Measurements from ENCODE around the gene THYN1. TPM values are rescaled to one million over a fixed set of nuclear protein-coding genes. Genes with fewer than 3 reads are reported as not detected.

THYN1 gene
- total RNA-seq, 2 donors from 2014 or later, result 17.8 to 25.7 TPM

DNA sequence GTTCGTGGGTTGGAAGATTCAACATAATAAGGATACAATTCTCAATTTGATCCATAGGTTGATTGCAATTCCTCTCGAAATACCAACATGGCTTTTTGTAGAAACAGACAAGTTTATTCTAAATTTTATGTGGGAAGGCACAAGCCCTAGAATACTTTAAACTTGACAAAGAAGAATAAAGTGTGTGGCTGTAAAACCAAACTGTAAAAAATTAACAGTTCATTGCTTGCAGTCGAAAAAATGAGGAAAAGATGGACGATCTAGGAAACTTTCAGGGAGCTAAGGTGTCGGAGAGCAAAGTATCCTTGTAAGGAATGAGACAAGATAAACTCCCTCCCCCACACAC, 22.0 kb upstream of the THYN1 start:
- Histone ChIP-seq H3K4me3 (no peak overlapping the region), H3K4me1 (peaks cover 17% of the 10 kb centered on the region), H3K27ac (no peak overlapping the region), H3K9me3 (no peaks in the 10 kb centered on the region), H3K27me3 (peaks cover 0 to 30% of the 10 kb centered on the region in 2 donors), H3K36me3 (replicated peaks in 1 of 2; ENCODE audit: insufficient read depth in 1 of 2, low read depth in 2 of 2) (no peaks in the 10 kb centered on the region)
- 24 to 29% methylated on average over 5 of the region's 5 CpGs for WGBS, 2 donors
- DNase-seq, result no peak
- intact Hi-C loops (cut with DNase I), result no loop called here
- TF ChIP-seq, protein P1, sequence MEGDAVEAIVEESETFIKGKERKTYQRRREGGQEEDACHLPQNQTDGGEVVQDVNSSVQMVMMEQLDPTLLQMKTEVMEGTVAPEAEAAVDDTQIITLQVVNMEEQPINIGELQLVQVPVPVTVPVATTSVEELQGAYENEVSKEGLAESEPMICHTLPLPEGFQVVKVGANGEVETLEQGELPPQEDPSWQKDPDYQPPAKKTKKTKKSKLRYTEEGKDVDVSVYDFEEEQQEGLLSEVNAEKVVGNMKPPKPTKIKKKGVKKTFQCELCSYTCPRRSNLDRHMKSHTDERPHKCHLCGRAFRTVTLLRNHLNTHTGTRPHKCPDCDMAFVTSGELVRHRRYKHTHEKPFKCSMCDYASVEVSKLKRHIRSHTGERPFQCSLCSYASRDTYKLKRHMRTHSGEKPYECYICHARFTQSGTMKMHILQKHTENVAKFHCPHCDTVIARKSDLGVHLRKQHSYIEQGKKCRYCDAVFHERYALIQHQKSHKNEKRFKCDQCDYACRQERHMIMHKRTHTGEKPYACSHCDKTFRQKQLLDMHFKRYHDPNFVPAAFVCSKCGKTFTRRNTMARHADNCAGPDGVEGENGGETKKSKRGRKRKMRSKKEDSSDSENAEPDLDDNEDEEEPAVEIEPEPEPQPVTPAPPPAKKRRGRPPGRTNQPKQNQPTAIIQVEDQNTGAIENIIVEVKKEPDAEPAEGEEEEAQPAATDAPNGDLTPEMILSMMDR (IDR thresholded peaks at IDR 0.05), result no peak
- no peak for TF ChIP-seq POLR2A (IDR thresholded peaks at IDR 0.05)
- no peak for ATAC-seq

DNA sequence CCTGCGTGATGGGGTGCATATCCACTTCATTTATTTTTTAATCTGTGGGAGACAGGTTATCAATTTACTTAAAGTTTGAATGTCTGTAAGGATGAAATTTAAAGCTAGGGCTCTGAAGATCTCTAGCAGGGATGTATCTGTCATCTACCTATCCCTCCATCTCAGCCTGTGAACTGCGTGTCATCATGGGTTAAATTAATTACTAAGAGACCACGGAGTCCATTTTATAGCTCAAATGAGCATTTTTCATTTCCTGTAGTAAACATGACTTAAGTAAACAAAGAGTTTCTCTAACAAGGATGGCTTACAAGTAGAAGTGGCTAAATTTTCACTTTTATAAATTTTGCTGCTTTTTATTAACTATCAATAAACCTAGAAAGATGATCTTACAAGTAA, 20.2 kb upstream of the THYN1 start:
- no peak overlapping the region for H3K27ac ChIP-seq
- intact Hi-C loops (cut with DNase I), result no loop called here
- no peaks in the 10 kb centered on the region for H3K9me3 ChIP-seq
- H3K4me1 ChIP-seq, result peaks cover 17% of the 10 kb centered on the region
- no peak overlapping the region for H3K4me3 ChIP-seq
- H3K36me3 ChIP-seq (replicated peaks in 1 of 2; ENCODE audit: insufficient read depth in 1 of 2, low read depth in 2 of 2), result no peaks in the 10 kb centered on the region
- WGBS, 2 donors, result 30 to 39% methylated on average over 3 of the region's 3 CpGs
- TF ChIP-seq, protein P1 (IDR thresholded peaks at IDR 0.05), result no peak
- no peak for TF ChIP-seq POLR2A (IDR thresholded peaks at IDR 0.05)
- DNase-seq (no peak), ATAC-seq (no peak)
- H3K27me3 ChIP-seq, result peaks cover 0 to 30% of the 10 kb centered on the region in 2 donors

GRCh38 chr11:134272381-134273316, 19.5 kb upstream of the THYN1 start:
- intact Hi-C loops (cut with DNase I), result no loop called here
- DNase-seq, result no peak

DNA sequence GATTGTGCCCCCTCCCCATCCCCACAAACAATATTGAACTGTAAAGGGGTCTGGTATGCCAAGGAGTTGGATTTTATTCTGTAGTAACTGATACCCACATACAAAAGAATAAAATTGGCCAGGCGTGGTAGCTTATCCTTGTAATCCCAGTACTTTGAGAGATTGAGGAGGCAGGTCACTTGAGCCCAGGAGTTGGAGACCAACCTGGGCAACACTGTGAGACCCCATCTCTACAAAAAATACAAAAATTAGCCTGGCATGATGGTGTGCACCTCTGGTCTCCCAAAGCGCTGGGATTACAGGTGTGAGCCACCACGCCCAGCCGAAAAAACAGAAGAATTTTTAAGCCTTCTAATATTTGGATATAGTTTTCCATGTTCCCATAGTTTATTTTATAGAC, 18.8 kb upstream of the THYN1 start:
- no peak overlapping the region for H3K4me3 ChIP-seq
- H3K9me3 ChIP-seq, result no peaks in the 10 kb centered on the region
- WGBS, 2 donors, result 84 to 87% methylated on average over 4 of the region's 4 CpGs
- H3K4me1 ChIP-seq, result peaks cover 16% of the 10 kb centered on the region
- intact Hi-C loops (cut with DNase I), result no loop called here
- H3K27ac ChIP-seq, result no peak overlapping the region
- ATAC-seq (no peak), DNase-seq (no peak)
- no peaks in the 10 kb centered on the region for H3K36me3 ChIP-seq (replicated peaks in 1 of 2; ENCODE audit: insufficient read depth in 1 of 2, low read depth in 2 of 2)
- peaks cover 0 to 24% of the 10 kb centered on the region in 2 donors for H3K27me3 ChIP-seq
- TF ChIP-seq, protein P1 (IDR thresholded peaks at IDR 0.05), result no peak
- TF ChIP-seq POLR2A (IDR thresholded peaks at IDR 0.05), result no peak

More at GRCh38 chr11:134272381-134273316, 19.5 kb upstream of the THYN1 start:
- peaks cover 17% of the 10 kb centered on the region for H3K4me1 ChIP-seq
- H3K27ac ChIP-seq, result no peak overlapping the region
- H3K36me3 ChIP-seq (replicated peaks in 1 of 2; ENCODE audit: insufficient read depth in 1 of 2, low read depth in 2 of 2), result no peaks in the 10 kb centered on the region
- no peaks in the 10 kb centered on the region for H3K9me3 ChIP-seq
- WGBS, 2 donors, result 33 to 34% methylated on average over 18 of the region's 18 CpGs
- no peak for ATAC-seq
- H3K27me3 ChIP-seq, result peaks cover 0 to 28% of the 10 kb centered on the region in 2 donors
- TF ChIP-seq, protein P1 (IDR thresholded peaks at IDR 0.05), result no peak
- TF ChIP-seq POLR2A (IDR thresholded peaks at IDR 0.05), result no peak
- H3K4me3 ChIP-seq, result no peak overlapping the region

All from body of pancreas (tissue), 4 donors.